B cell (primary cell): Measurements from ENCODE around the gene MBTD1. TPM values are rescaled to one million over a fixed set of nuclear protein-coding genes. Genes with fewer than 3 reads are reported as not detected.

Source experiments
- ATAC-seq: fragments of 200-7000 bp; cut with Tn5 transposase; one replicate; pipeline ENCODE4 v1.10.0; 2021; ENCODE audit warnings: low read depth, mild to moderate bottlenecking, moderate number of reproducible peaks, moderate library complexity
- CTCF ChIA-PET: fragments of 350-600 bp; sonication (Branson Sonifier 250); formaldehyde crosslinking; loops from one replicate; lab custom pipeline; 2021; ENCODE audit warnings: antibody characterized with exemption, inconsistent platforms; lab: Charles Lee
- POLR2A ChIA-PET: fragments of 350-600 bp; sonication (Branson Sonifier 250); formaldehyde crosslinking; loops from one replicate; lab custom pipeline; 2021; ENCODE audit warnings: antibody characterized with exemption; lab: Charles Lee
- DNase-seq: peaks from one replicate; pipeline ENCODE4 v3.0.0; 2013
- H2AFZ ChIP-seq: 2 replicates; pipeline ENCODE4 v1.6.1; 2012; ENCODE audit warnings: mild to moderate bottlenecking, low read depth, low read length; ENCODE audit not compliant: insufficient read depth, poor library complexity, severe bottlenecking
- H3K27ac ChIP-seq, 2 donors: 1 replicate in 1 of 2; 2 replicates in 1 of 2; pipeline ENCODE4 v1.5.1; 2012 to 2013; ENCODE audit warnings: low read length in 2 of 2, mild to moderate bottlenecking in 2 of 2, moderate library complexity in 1 of 2
- H3K27me3 ChIP-seq, 4 experiments: fragments of 200-600 bp in 1 of 4; sonication (generic) in 1 of 4; replicated peaks in 1 of 4; 1 replicate in 2 of 4; 2 replicates in 2 of 4; pipeline versions ENCODE4 v1.6.1 to v1.7.0; 2013 to 2016; ENCODE audit warnings: low read length in 3 of 4, mild to moderate bottlenecking in 2 of 4, mixed read lengths in 1 of 4, moderate library complexity in 1 of 4; ENCODE audit not compliant: insufficient read depth in 4 of 4, control insufficient read depth in 3 of 4; ENCODE audit errors: control extremely low read depth in 1 of 4
- H3K36me3 ChIP-seq, 2 experiments: replicated peaks in 1 of 2; 1 replicate in 1 of 2; 2 replicates in 1 of 2; pipeline versions ENCODE4 v1.6.1 to v1.7.1; 2013; ENCODE audit warnings: low read length in 1 of 2; ENCODE audit not compliant: insufficient read depth in 2 of 2, control insufficient read depth in 1 of 2; ENCODE audit errors: control extremely low read depth in 1 of 2, extremely low read depth in 1 of 2
- H3K4me1 ChIP-seq, 2 donors: fragments of 200-600 bp in 1 of 2; sonication (generic) in 1 of 2; 1 replicate in 1 of 2; 2 replicates in 1 of 2; pipeline versions ENCODE4 v1.5.1 to v1.6.1; 2013 to 2017; ENCODE audit warnings: low read length in 2 of 2; ENCODE audit not compliant: control insufficient read depth in 2 of 2, insufficient read depth in 2 of 2
- H3K4me2 ChIP-seq: replicated peaks from 2 replicates; pipeline ENCODE3; 2012; ENCODE audit warnings: mild to moderate bottlenecking, low read depth, low read length; ENCODE audit not compliant: poor library complexity, severe bottlenecking
- H3K4me3 ChIP-seq, 5 experiments: fragments of 200-600 bp in 1 of 5; sonication (generic) in 1 of 5; 1 replicate in 3 of 5; 2 replicates in 2 of 5; pipeline versions ENCODE4 v1.5.1 to v1.7.0; 2011 to 2016; ENCODE audit warnings: low read length in 4 of 5, mild to moderate bottlenecking in 4 of 5, low read depth in 2 of 5, control low read depth in 1 of 5, moderate library complexity in 1 of 5; ENCODE audit not compliant: insufficient read depth in 1 of 5; ENCODE audit errors: control extremely low read depth in 1 of 5, extremely low read depth in 1 of 5
- H3K79me2 ChIP-seq: fragments of 200-600 bp; sonication (generic); one replicate; pipeline ENCODE4 v1.6.0; 2016; ENCODE audit warnings: low read length; ENCODE audit not compliant: control insufficient read depth, insufficient read depth
- H3K9ac ChIP-seq: fragments of 200-600 bp; sonication (generic); 2 replicates; pipeline ENCODE4 v1.6.1; 2017; ENCODE audit warnings: mild to moderate bottlenecking, low read length, moderate library complexity
- H3K9me3 ChIP-seq, 3 donors: one replicate each; pipeline versions ENCODE4 v1.6.1 to v1.7.1; 2013; ENCODE audit warnings: low read length in 2 of 3; ENCODE audit not compliant: control insufficient read depth in 2 of 3, insufficient read depth in 1 of 3; ENCODE audit errors: control extremely low read depth in 1 of 3
- H4K20me1 ChIP-seq: 2 replicates; pipeline ENCODE4 v1.6.0; 2012; ENCODE audit warnings: mild to moderate bottlenecking, low read length; ENCODE audit not compliant: insufficient read depth, control insufficient read depth, poor library complexity, severe bottlenecking
- H3K27ac Mint-ChIP-seq: one replicate; pipeline ENCODE4 v1.8.0; 2021; ENCODE audit warnings: mixed read lengths
- H3K27me3 Mint-ChIP-seq: one replicate; pipeline ENCODE4 v1.8.0; 2021; ENCODE audit warnings: mixed read lengths
- H3K4me1 Mint-ChIP-seq: one replicate; pipeline ENCODE4 v1.8.0; 2021; ENCODE audit warnings: mixed read lengths
- H3K4me3 Mint-ChIP-seq: one replicate; pipeline ENCODE4 v1.8.0; 2021; ENCODE audit warnings: mixed read lengths
- H3K9me3 Mint-ChIP-seq: one replicate; pipeline ENCODE4 v1.8.0; 2022; ENCODE audit warnings: mixed read lengths; ENCODE audit not compliant: insufficient read depth
- CTCF ChIP-seq: fragments of 200-600 bp; IDR thresholded peaks from one replicate; pipeline ENCODE4 v1.8.0; 2022; ENCODE audit warnings: antibody characterized with exemption, mild to moderate bottlenecking
- EZH2 ChIP-seq: IDR thresholded peaks from 2 replicates; pipeline ENCODE4 v1.6.1; 2012; ENCODE audit warnings: borderline replicate concordance, low read depth, mild to moderate bottlenecking, moderate library complexity, low read length; ENCODE audit not compliant: insufficient read depth, poor library complexity, severe bottlenecking
- WGBS: methylation state at CpG from one replicate; pipeline ENCODE4 v1.1.5; 2013; ENCODE audit warnings: missing lambda C conversion rate; ENCODE audit not compliant: insufficient coverage; 5-methylcytosine and 5-hydroxymethylcytosine counted together
- intact Hi-C: fragments of 100-400 bp; cut with micrococcal nuclease; formaldehyde crosslinking; loops from one replicate; pipeline ENCODE4 v1.10.0; 2022
- polyA plus RNA-seq: library from polyadenylated mRNA; depleted of rRNA; stranded (reverse); fragments of >200 nt; gene quantifications from 2 replicates; pipeline ENCODE4 v1.2.3, GENCODE V29; 2012
- total RNA-seq, 2 donors: library from RNA; stranded (reverse); fragments of 120-200 nt in 1 of 2; gene quantifications; 1 replicate in 1 of 2; 2 replicates in 1 of 2; pipeline versions ENCODE4 v1.2.3 to v1.2.4, GENCODE V29; 2013 to 2022

Gene MBTD1
- total and polyA plus RNA-seq, 2 donors (not counting 1 experiment from before 2014, with no cell fraction given) = 9.6 to 39.7 TPM

GRCh38 chr17:51144266-51145022, 115.4 kb downstream of the MBTD1 start:
- ATAC-seq (no peak), DNase-seq (no peak)
- ChIA-PET CTCF (no interaction called here), POLR2A (no interaction called here)
- TF ChIP-seq EZH2 (no peak), CTCF (no peak)
- Histone ChIP-seq H3K79me2 (no peaks in the 10 kb centered on the region), H3K27ac (no peak overlapping the region), H4K20me1 (no peaks in the 10 kb centered on the region), H3K4me1 (no peaks in the 10 kb centered on the region), H3K4me3 (no peak overlapping the region), H3K27me3 (no peaks in the 10 kb centered on the region), H3K9ac (no peak overlapping the region), H3K36me3 (no peaks in the 10 kb centered on the region), H3K9me3 (no peaks in the 10 kb centered on the region), H2AFZ (no peak overlapping the region), H3K4me2 (no peak overlapping the region)
- no peak overlapping the region for H3K4me3 Mint-ChIP-seq
- no peaks in the 10 kb centered on the region for H3K9me3 Mint-ChIP-seq
- H3K27me3 Mint-ChIP-seq = no peaks in the 10 kb centered on the region
- no peak overlapping the region for H3K27ac Mint-ChIP-seq
- WGBS = 100% methylated on average over 1 of the region's 6 CpGs
- no peaks in the 10 kb centered on the region for H3K4me1 Mint-ChIP-seq
- intact Hi-C loops = no loop called here

- WGBS = no CpG with 5 or more reads among the region's 2 CpGs
- Histone ChIP-seq H3K9me3 (no peaks in the 10 kb centered on the region), H3K27me3 (no peaks in the 10 kb centered on the region), H2AFZ (no peak overlapping the region), H3K9ac (no peak overlapping the region), H3K27ac (no peak overlapping the region), H3K36me3 (no peaks in the 10 kb centered on the region), H4K20me1 (no peaks in the 10 kb centered on the region), H3K4me3 (no peak overlapping the region), H3K4me2 (no peak overlapping the region), H3K79me2 (no peaks in the 10 kb centered on the region), H3K4me1 (no peaks in the 10 kb centered on the region)
- TF ChIP-seq CTCF = no peak
- TF ChIP-seq EZH2 = no peak
- H3K9me3 Mint-ChIP-seq = no peaks in the 10 kb centered on the region
- ChIA-PET CTCF (interaction anchor here (1.0 kb wide), 1 partner anchor 86 kb away, joined by 3 read pairs; no protein-coding TSS in a partner anchor), POLR2A (no interaction called here)
- H3K27me3 Mint-ChIP-seq = no peaks in the 10 kb centered on the region
- intact Hi-C loops = no loop called here
- ATAC-seq (no peak), DNase-seq (no peak)
- no peak overlapping the region for H3K27ac Mint-ChIP-seq
- no peak overlapping the region for H3K4me3 Mint-ChIP-seq
- no peaks in the 10 kb centered on the region for H3K4me1 Mint-ChIP-seq
These were observed 117.3 kb downstream of the MBTD1 start for GRCh38 chr17:51142597-51142996.
